SK-N-SH treated with all-trans-retinoic acid at 6 μM for 48 hours (cell line): ENCODE measurements around the gene SMPD4.
"Not testable (repeated sequence)": the region's sequence is repeated elsewhere in the genome, so short reads cannot be mapped to it uniquely, and the experiment has no call there.

ENCODE experiments used
- ATAC-seq: fragments of 200-7000 bp; cut with Tn5 transposase; 3 replicates; pipeline ENCODE4 v1.9.1; 2020; ENCODE audit warnings: mild to moderate bottlenecking, moderate library complexity
- ISL1 ChIP-seq: fragments of 250-450 bp; sonication (Bioruptor Pico); IDR thresholded peaks from 2 replicates; pipeline ENCODE4 v2.1.2; 2022; ENCODE audit warnings: mild to moderate bottlenecking, moderate library complexity
- OSR1 ChIP-seq: fragments of 250-450 bp; sonication (Bioruptor Pico); IDR thresholded peaks from 2 replicates; pipeline ENCODE4 v1.8.0; 2022; ENCODE audit warnings: moderate library complexity, mild to moderate bottlenecking, inconsistent platforms
- SNAI2 ChIP-seq: fragments of 250-450 bp; sonication (Bioruptor Pico); IDR thresholded peaks from 2 replicates; pipeline ENCODE4 v1.5.0; 2020; ENCODE audit warnings: mild to moderate bottlenecking, moderate library complexity

The SMPD4 gene

DNA sequence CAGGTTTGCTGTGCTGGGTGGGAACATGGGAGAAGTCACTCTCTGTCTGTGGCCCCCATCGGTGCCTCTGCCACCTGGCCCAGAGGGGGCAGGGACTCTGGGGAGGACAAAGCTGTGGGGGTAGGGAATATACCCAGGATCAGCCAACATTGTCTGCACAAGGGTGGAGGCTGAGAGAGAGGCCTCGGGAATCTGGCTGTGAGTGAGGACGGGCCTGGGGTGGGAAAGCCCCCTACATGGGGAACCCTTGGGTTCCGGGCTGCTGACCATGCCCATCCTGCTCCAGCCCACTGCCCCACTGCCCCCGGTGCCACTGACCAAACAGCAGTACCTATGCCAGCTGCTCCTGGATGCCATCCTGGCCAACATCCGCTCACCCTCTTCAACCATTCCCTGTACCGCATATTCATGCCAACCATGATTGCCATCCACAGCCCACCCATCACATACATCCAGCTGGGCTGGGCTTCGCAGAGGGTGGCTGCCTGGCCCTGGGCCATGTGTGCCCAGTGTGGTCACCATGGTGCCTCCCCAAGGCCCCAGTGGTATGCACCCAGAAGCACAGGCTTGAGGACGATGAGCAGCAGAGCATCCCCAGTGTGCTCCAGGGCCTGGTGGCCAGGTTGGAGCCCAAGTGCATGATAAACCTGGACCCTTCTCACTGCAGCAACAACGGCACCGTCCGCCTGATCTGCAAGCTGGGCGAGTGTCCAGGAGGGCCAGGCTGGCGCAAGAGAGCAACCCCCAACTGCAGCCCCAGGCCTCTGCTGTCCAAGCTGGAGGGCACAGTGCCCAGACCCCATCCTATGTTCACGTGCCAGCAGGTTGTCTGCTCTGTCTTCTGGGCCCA is 45.5 kb downstream of the SMPD4 start:
- no peak for ATAC-seq
- TF ChIP-seq SNAI2 (CRISPR knock-in tag) (no peak), ISL1 (CRISPR knock-in tag) (no peak), OSR1 (CRISPR knock-in tag) (no peak)
- TF ChIP-seq, all 23 proteins: peak for 0

- not testable (repeated sequence) for ATAC-seq
Observed at GRCh38 chr2:130129120-130129829, 52.1 kb downstream of the SMPD4 start, which contains the start of gene POTEF. Gene POTEF, minus strand, starts transcription at chr2:130129222. Its CDS starts 8,707 bp downstream, at chr2:130120515.

GRCh38 chr2:130128464-130128863 is 52.9 kb downstream of the SMPD4 start:
- ATAC-seq: not testable (repeated sequence)

DNA sequence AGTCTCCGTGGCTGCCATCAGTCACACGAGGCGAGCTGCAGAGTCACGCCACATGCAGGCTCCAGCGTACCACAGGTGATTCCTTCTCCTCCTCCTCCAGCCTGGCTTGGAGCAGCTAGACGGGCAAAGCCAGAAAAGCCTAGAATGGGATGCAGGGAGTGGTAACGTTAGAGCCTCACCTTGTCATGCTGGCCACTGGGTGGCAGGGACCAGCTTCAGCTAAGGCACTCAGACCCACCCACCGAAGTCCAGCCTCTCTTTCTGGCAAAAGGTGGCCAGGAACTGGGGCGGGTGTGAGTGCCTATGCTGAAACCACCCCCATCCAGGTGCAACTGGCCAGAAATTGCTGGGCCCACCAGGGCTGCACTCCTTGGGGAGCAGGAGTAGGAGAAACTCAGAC is 53.7 kb downstream of the SMPD4 start:
- ATAC-seq: not testable (repeated sequence)

- not testable (repeated sequence) for ATAC-seq
Observed at GRCh38 chr2:130120924-130121323, 60.5 kb downstream of the SMPD4 start.

- ATAC-seq: not testable (repeated sequence)
Observed at GRCh38 chr2:130102597-130103363, 78.6 kb downstream of the SMPD4 start.
